Activated CD4-positive, alpha-beta T cell treated with anti-CD3 and anti-CD28 coated beads, Interleukin-2, amount 10 ng/mL, durations not matched to agents 7 days and 5 days (primary cell): ENCODE data around the gene PNLIPRP2. TPM values are rescaled to one million over a fixed set of nuclear protein-coding genes. Genes with fewer than 3 reads are reported as not detected.

Experiments
- CTCF ChIA-PET: fragments of 350-600 bp; sonication (Branson Sonifier 250); formaldehyde crosslinking; loops from one replicate; lab custom pipeline; 2021; ENCODE audit warnings: antibody characterized with exemption; lab: Charles Lee
- POLR2A ChIA-PET: fragments of 350-600 bp; sonication (Branson Sonifier 250); formaldehyde crosslinking; loops from one replicate; lab custom pipeline; 2021; ENCODE audit warnings: antibody characterized with exemption; lab: Charles Lee
- DNase-seq: peaks from one replicate; pipeline ENCODE4 v3.0.0-alpha.2; 2020
- H3K27ac Mint-ChIP-seq: one replicate; pipeline ENCODE4 v1.8.0; 2021; ENCODE audit warnings: mild to moderate bottlenecking, moderate library complexity, mixed read lengths
- H3K27me3 Mint-ChIP-seq: one replicate; pipeline ENCODE4 v1.8.0; 2021; ENCODE audit warnings: mixed read lengths
- H3K36me3 Mint-ChIP-seq: one replicate; pipeline ENCODE4 v1.8.0; 2021; ENCODE audit warnings: low read depth, mixed read lengths
- H3K4me1 Mint-ChIP-seq: one replicate; pipeline ENCODE4 v1.8.0; 2021; ENCODE audit warnings: mixed read lengths
- H3K4me3 Mint-ChIP-seq: one replicate; pipeline ENCODE4 v1.8.0; 2021; ENCODE audit warnings: mild to moderate bottlenecking, moderate library complexity, mixed read lengths
- H3K9me3 Mint-ChIP-seq: one replicate; pipeline ENCODE4 v1.8.0; 2021; ENCODE audit warnings: mixed read lengths
- total RNA-seq, 2 experiments: library from RNA; stranded (reverse); gene quantifications; one replicate each; pipeline ENCODE4 v1.2.3, GENCODE V29; 2021

PNLIPRP2 gene
- total RNA-seq, 2 experiments from 2014 or later = not detected

DNA sequence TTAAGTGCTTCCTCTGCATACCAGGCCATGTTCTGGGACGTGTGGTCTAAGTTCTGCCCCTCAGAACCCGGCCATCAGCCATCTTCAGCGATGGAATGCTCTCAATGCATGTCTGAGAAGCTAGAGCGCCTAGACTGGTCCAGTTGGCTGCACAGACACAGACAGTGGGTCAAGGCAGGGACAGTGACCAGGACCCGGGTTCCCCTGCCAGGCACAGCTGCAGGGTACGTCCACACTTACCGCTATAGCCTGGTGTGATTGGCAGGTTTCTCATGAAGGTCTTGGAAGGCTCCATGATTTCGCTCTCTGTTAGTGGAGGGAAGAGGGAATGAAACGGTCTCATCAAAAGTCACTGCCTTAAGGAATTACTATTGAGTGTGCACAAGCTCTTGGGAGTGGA, 47.3 kb downstream of the PNLIPRP2 start:
- no peaks in the 10 kb centered on the region for H3K4me1 Mint-ChIP-seq

GRCh38 chr10:116668446-116668845, 47.7 kb downstream of the PNLIPRP2 start:
- no peaks in the 10 kb centered on the region for H3K36me3 Mint-ChIP-seq
- H3K27ac Mint-ChIP-seq = no peak overlapping the region
- no peaks in the 10 kb centered on the region for H3K9me3 Mint-ChIP-seq
- no peaks in the 10 kb centered on the region for H3K4me1 Mint-ChIP-seq
- H3K4me3 Mint-ChIP-seq = no peak overlapping the region
- CTCF ChIA-PET = no interaction called here
- DNase-seq = no peak
- H3K27me3 Mint-ChIP-seq = peaks cover 14% of the 10 kb centered on the region
- POLR2A ChIA-PET = no interaction called here

More for the DNA sequence above, 47.3 kb downstream of the PNLIPRP2 start:
- no peaks in the 10 kb centered on the region for H3K9me3 Mint-ChIP-seq
- ChIA-PET POLR2A (no interaction called here), CTCF (no interaction called here)
- no peaks in the 10 kb centered on the region for H3K36me3 Mint-ChIP-seq
- no peak for DNase-seq
- no peak overlapping the region for H3K4me3 Mint-ChIP-seq
- H3K27me3 Mint-ChIP-seq = peaks cover 14% of the 10 kb centered on the region
- no peak overlapping the region for H3K27ac Mint-ChIP-seq

- Mint-ChIP-seq H3K4me1 (no peaks in the 10 kb centered on the region), H3K4me3 (no peak overlapping the region), H3K27me3 (peaks cover 14% of the 10 kb centered on the region), H3K36me3 (no peaks in the 10 kb centered on the region), H3K27ac (no peak overlapping the region), H3K9me3 (no peaks in the 10 kb centered on the region)
- DNase-seq = no peak
- POLR2A ChIA-PET = no interaction called here
- CTCF ChIA-PET = no interaction called here
These were observed 48.3 kb downstream of the PNLIPRP2 start for GRCh38 chr10:116669080-116669479.

- CTCF ChIA-PET = no interaction called here
- Mint-ChIP-seq H3K9me3 (no peaks in the 10 kb centered on the region), H3K4me3 (no peak overlapping the region), H3K4me1 (no peaks in the 10 kb centered on the region), H3K27me3 (peaks cover 14% of the 10 kb centered on the region), H3K27ac (no peak overlapping the region), H3K36me3 (no peaks in the 10 kb centered on the region)
- no peak for DNase-seq
- POLR2A ChIA-PET = no interaction called here
These were observed 49.3 kb downstream of the PNLIPRP2 start for GRCh38 chr10:116669832-116670644.

DNA sequence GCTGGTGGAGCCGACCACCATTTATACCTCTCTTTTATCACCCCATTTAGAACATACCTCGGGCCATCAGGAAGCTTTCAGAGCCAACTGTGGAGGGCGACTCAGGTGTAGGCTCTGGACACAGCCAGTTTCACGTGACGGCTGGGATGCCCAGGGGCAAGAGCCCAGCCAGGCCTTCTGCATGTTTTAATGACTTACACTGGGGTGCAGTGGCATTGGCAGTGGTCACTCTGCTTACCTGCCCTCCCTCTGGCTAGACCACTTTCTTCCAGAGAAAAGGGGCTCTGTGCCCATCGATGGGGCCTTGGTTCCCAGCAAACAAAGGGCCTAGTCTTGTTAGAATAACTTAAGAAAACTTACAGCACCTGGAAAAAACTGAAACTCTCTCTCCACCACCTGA, 50.0 kb downstream of the PNLIPRP2 start:
- CTCF ChIA-PET = no interaction called here

DNA sequence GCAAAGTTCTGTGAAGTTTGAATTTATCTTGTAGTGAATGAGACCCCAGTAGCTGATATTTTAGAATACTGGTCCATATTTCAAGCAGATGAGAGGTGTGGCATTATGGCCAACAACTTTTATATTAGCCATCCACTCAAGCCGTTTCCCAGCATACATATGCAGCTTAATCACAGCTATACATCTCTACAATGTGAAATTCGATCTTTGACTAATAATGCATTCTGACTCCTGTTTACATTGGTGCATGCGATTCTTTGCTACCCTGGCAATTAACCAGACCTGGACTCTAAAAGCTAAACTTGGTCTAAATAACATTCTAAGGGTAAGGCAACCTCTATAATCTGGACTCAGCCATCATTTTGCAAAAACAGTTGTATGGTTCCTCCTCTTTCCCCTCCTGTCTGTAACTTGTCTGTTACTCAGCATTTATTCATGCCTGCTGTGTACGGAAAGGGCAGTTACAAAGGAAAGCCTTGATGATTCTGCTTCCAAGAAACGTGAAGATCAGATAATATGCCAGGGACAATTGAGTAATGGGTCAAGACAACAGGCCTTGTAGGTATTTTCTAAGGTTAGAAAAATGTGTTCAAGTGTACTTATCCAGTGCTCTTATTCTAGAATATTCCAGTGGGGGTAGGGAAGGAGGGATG, 50.6 kb downstream of the PNLIPRP2 start:
- no peaks in the 10 kb centered on the region for H3K9me3 Mint-ChIP-seq
- ChIA-PET CTCF (no interaction called here), POLR2A (no interaction called here)
- no peaks in the 10 kb centered on the region for H3K4me1 Mint-ChIP-seq
- H3K27ac Mint-ChIP-seq = no peak overlapping the region
- no peak overlapping the region for H3K4me3 Mint-ChIP-seq
- no peak for DNase-seq
- peaks cover 14% of the 10 kb centered on the region for H3K27me3 Mint-ChIP-seq
- H3K36me3 Mint-ChIP-seq = no peaks in the 10 kb centered on the region

More for the DNA sequence above, 50.0 kb downstream of the PNLIPRP2 start:
- H3K27me3 Mint-ChIP-seq = peaks cover 14% of the 10 kb centered on the region
- POLR2A ChIA-PET = no interaction called here
- H3K4me1 Mint-ChIP-seq = no peaks in the 10 kb centered on the region
- H3K36me3 Mint-ChIP-seq = no peaks in the 10 kb centered on the region
- no peak overlapping the region for H3K4me3 Mint-ChIP-seq
- H3K27ac Mint-ChIP-seq = no peak overlapping the region
- DNase-seq = no peak
- no peaks in the 10 kb centered on the region for H3K9me3 Mint-ChIP-seq

DNA sequence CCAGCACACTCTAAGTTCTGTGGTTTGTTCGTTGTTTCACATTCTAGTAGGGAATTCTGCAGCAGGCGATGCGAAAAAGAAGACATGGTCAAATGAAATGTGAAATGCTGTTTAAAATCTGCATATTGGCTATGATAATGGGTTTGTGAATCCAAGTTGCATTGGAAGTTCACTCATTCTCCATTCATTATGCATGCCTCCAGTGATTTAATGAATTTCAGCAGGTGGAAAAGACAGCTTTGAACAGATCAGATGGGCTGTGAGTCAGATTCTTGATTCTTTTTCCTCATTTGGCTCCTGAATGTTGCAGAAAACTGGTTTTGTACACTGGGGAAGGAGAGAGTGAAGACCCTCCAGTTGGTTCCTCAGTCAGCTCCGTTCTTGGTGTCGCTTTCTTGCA, 52.1 kb downstream of the PNLIPRP2 start:
- no peak overlapping the region for H3K4me3 Mint-ChIP-seq
- POLR2A ChIA-PET = no interaction called here
- no peak for DNase-seq
- no peaks in the 10 kb centered on the region for H3K36me3 Mint-ChIP-seq
- no peaks in the 10 kb centered on the region for H3K9me3 Mint-ChIP-seq
- no peaks in the 10 kb centered on the region for H3K4me1 Mint-ChIP-seq
- CTCF ChIA-PET = no interaction called here
- peaks cover 14% of the 10 kb centered on the region for H3K27me3 Mint-ChIP-seq
- no peak overlapping the region for H3K27ac Mint-ChIP-seq

- ChIA-PET POLR2A (no interaction called here), CTCF (no interaction called here)
- H3K27me3 Mint-ChIP-seq = peaks cover 14% of the 10 kb centered on the region
- H3K4me3 Mint-ChIP-seq = no peak overlapping the region
- no peaks in the 10 kb centered on the region for H3K9me3 Mint-ChIP-seq
- no peaks in the 10 kb centered on the region for H3K36me3 Mint-ChIP-seq
- no peaks in the 10 kb centered on the region for H3K4me1 Mint-ChIP-seq
- no peak overlapping the region for H3K27ac Mint-ChIP-seq
- no peak for DNase-seq
These were observed 53.1 kb downstream of the PNLIPRP2 start for GRCh38 chr10:116673866-116674265.

DNA sequence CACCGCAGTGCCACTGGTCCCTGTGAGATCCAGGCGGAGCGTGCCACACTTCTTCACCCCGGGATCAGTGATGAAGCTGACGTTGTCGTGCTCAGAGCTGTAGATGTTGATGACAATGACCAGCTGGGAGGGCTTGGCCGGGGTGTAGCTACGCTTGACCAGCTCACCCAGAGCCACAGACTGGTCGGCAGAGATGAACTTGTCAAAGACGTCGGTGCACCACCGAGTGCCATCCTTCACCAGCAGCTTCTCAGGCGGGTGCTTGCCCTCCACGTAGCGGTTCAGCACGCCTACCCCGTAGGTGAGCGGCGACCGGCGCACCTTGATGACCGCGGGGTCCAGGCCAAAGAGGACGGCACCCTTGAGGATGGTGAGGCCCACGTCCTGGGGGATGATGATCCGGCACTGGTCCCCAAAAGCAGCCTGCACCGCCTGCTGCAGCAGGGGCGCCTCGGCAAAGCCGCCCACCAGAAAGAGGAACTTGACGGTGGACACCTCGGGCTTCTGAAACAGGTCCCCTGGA, 54.2 kb downstream of the PNLIPRP2 start:
- DNase-seq = no peak
- peaks cover 9% of the 10 kb centered on the region for H3K27me3 Mint-ChIP-seq
- ChIA-PET POLR2A (no interaction called here), CTCF (no interaction called here)
- H3K27ac Mint-ChIP-seq = no peak overlapping the region
- H3K4me3 Mint-ChIP-seq = no peak overlapping the region
- H3K36me3 Mint-ChIP-seq = no peaks in the 10 kb centered on the region
- no peaks in the 10 kb centered on the region for H3K4me1 Mint-ChIP-seq
- H3K9me3 Mint-ChIP-seq = no peaks in the 10 kb centered on the region

GRCh38 chr10:116676118-116676517, 55.4 kb downstream of the PNLIPRP2 start:
- no peak overlapping the region for H3K4me3 Mint-ChIP-seq
- H3K9me3 Mint-ChIP-seq = no peaks in the 10 kb centered on the region
- CTCF ChIA-PET = interaction anchor here (0.6 kb wide), 1 partner anchor 269 kb away, joined by 3 read pairs; no protein-coding TSS in a partner anchor
- DNase-seq = no peak
- H3K4me1 Mint-ChIP-seq = no peaks in the 10 kb centered on the region
- no peaks in the 10 kb centered on the region for H3K36me3 Mint-ChIP-seq
- peaks cover 4% of the 10 kb centered on the region for H3K27me3 Mint-ChIP-seq
- POLR2A ChIA-PET = no interaction called here
- no peak overlapping the region for H3K27ac Mint-ChIP-seq

GRCh38 chr10:116676633-116677032, 55.9 kb downstream of the PNLIPRP2 start:
- Mint-ChIP-seq H3K4me1 (no peaks in the 10 kb centered on the region), H3K36me3 (no peaks in the 10 kb centered on the region), H3K27me3 (peaks cover 4% of the 10 kb centered on the region), H3K4me3 (no peak overlapping the region), H3K27ac (no peak overlapping the region), H3K9me3 (no peaks in the 10 kb centered on the region)
- DNase-seq = no peak
- POLR2A ChIA-PET = no interaction called here
- CTCF ChIA-PET = interaction anchor here (0.6 kb wide), 1 partner anchor 270 kb away, joined by 3 read pairs; no protein-coding TSS in a partner anchor

GRCh38 chr10:116679351-116679750, 58.6 kb downstream of the PNLIPRP2 start:
- DNase-seq = no peak
- peaks cover 1% of the 10 kb centered on the region for H3K27me3 Mint-ChIP-seq
- peaks cover 1% of the 10 kb centered on the region for H3K4me1 Mint-ChIP-seq
- H3K4me3 Mint-ChIP-seq = no peak overlapping the region
- H3K36me3 Mint-ChIP-seq = no peaks in the 10 kb centered on the region
- POLR2A ChIA-PET = no interaction called here
- H3K27ac Mint-ChIP-seq = no peak overlapping the region
- no peaks in the 10 kb centered on the region for H3K9me3 Mint-ChIP-seq
- CTCF ChIA-PET = no interaction called here

GRCh38 chr10:116683166-116683565, 62.4 kb downstream of the PNLIPRP2 start:
- POLR2A ChIA-PET = no interaction called here
- no peak for DNase-seq
- H3K27me3 Mint-ChIP-seq = peaks cover 5% of the 10 kb centered on the region
- H3K27ac Mint-ChIP-seq = no peak overlapping the region
- H3K36me3 Mint-ChIP-seq = no peaks in the 10 kb centered on the region
- no peaks in the 10 kb centered on the region for H3K9me3 Mint-ChIP-seq
- CTCF ChIA-PET = interaction anchor here (1.2 to 3.3 kb wide), 3 partner anchors 19 to 106 kb away, joined by 3 to 18 read pairs (median 5); no protein-coding TSS in a partner anchor
- peaks cover 1% of the 10 kb centered on the region for H3K4me1 Mint-ChIP-seq
- H3K4me3 Mint-ChIP-seq = no peak overlapping the region
